HCT116 (cell line): ENCODE results near the gene TOM1L1. TPM values are rescaled to one million over a fixed set of nuclear protein-coding genes. Genes with fewer than 3 reads are reported as not detected.
A peak's percentile ranks its signal among the peaks of the same experiment; 100 is the strongest.

ENCODE experiments used
- ATAC-seq: fragments of 200-7000 bp; cut with Tn5 transposase; 2 replicates; pipeline ENCODE4 v1.9.1; 2020; ENCODE audit warnings: mild to moderate bottlenecking, moderate library complexity
- BruUV-seq: library from RNA; stranded (reverse); fragments of 400-500 nt; replicated peaks from 2 replicates; lab custom pipeline; 2021; lab: Mats Ljungman, UMichigan
- CTCF ChIA-PET: fragments of 300-600 bp; sonication (Branson Sonifier 250); formaldehyde crosslinking; loops from one replicate; lab custom pipeline; 2021; ENCODE audit warnings: antibody characterized with exemption; lab: Charles Lee
- POLR2A ChIA-PET: fragments of 300-600, 350-600 bp; sonication (Branson Sonifier 250); formaldehyde crosslinking; loops from one replicate; lab custom pipeline; 2021; ENCODE audit warnings: antibody characterized with exemption; lab: Charles Lee
- RAD21 ChIA-PET, 2 experiments: fragments of 300-600 bp; sonication (Branson Sonifier 250); formaldehyde crosslinking; loops; one replicate each; lab custom pipeline; 2023; ENCODE audit warnings: low total read pairs in 2 of 2; ENCODE audit not compliant: uncharacterized antibody in 2 of 2, unreplicated experiment in 2 of 2, low non-redundant PET in 1 of 2; lab: Charles Lee
- DNase-seq: peaks from one replicate; pipeline ENCODE4 v3.0.0-alpha.2; 2010; ENCODE audit warnings: low read depth, low spot score
- H2AFZ ChIP-seq: fragments of 200-600 bp; shearing (Covaris generic), sonication (generic); 2 replicates; pipeline ENCODE4 v1.6.1; 2017; ENCODE audit warnings: low read depth, mixed run types, mixed read lengths, antibody characterized with exemption, low read length; ENCODE audit not compliant: poor library complexity, severe bottlenecking
- H3K27ac ChIP-seq: 2 replicates; pipeline ENCODE4 v1.5.1; 2012; ENCODE audit warnings: low read depth, low read length
- H3K27me3 ChIP-seq: fragments of 200-600 bp; sonication (generic); 2 replicates; pipeline ENCODE4 v1.6.1; 2016; ENCODE audit warnings: mixed run types, low read length, mixed read lengths; ENCODE audit not compliant: insufficient read depth
- H3K36me3 ChIP-seq, 2 experiments: fragments of 200-500 bp in 1 of 2; fragments of 200-600 bp in 1 of 2; sonication (Bioruptor generic) in 1 of 2; sonication (generic) in 1 of 2; 2 replicates each; pipeline versions ENCODE4 v1.5.1 to v1.6.1; 2014 to 2016; ENCODE audit warnings: low read length in 2 of 2, inconsistent platforms in 1 of 2, mixed read lengths in 1 of 2, mixed run types in 1 of 2; ENCODE audit not compliant: insufficient read depth in 2 of 2, control insufficient read depth in 1 of 2
- H3K4me1 ChIP-seq, 2 experiments: fragments of 200-600 bp in 1 of 2; sonication (generic) in 1 of 2; 2 replicates each; pipeline versions ENCODE4 v1.5.1 to v1.6.1; 2012 to 2017; ENCODE audit warnings: low read length in 2 of 2, inconsistent platforms in 1 of 2, mild to moderate bottlenecking in 1 of 2, mixed read lengths in 1 of 2, mixed run types in 1 of 2, moderate library complexity in 1 of 2; ENCODE audit not compliant: insufficient read depth in 2 of 2, control insufficient read depth in 1 of 2
- H3K4me2 ChIP-seq: fragments of 200-600 bp; sonication (generic); 2 replicates; pipeline ENCODE4 v1.6.1; 2017; ENCODE audit warnings: mixed run types, low read length, mixed read lengths
- H3K4me3 ChIP-seq, 2 experiments: fragments of 200-600 bp in 1 of 2; sonication (generic) in 1 of 2; replicated peaks in 1 of 2; 2 replicates each; pipeline ENCODE4 v1.5.1; 2011 to 2016; ENCODE audit warnings: low read length in 2 of 2, control low read depth in 1 of 2, low read depth in 1 of 2, mild to moderate bottlenecking in 1 of 2, mixed read lengths in 1 of 2, mixed run types in 1 of 2
- H3K79me2 ChIP-seq: fragments of 200-600 bp; sonication (generic); 2 replicates; pipeline ENCODE4 v1.6.1; 2017; ENCODE audit warnings: mild to moderate bottlenecking, mixed run types, low read length, moderate library complexity, mixed read lengths; ENCODE audit not compliant: insufficient read depth
- H3K9ac ChIP-seq: fragments of 200-600 bp; sonication (generic); 2 replicates; pipeline ENCODE4 v1.6.1; 2016; ENCODE audit warnings: low read length, mixed read lengths
- H3K9me2 ChIP-seq: fragments of 200-600 bp; sonication (generic), shearing (Covaris generic); 2 replicates; pipeline ENCODE4 v1.6.1; 2017; ENCODE audit warnings: mixed run types, mild to moderate bottlenecking, moderate library complexity; ENCODE audit not compliant: insufficient read depth
- H3K9me3 ChIP-seq, 2 experiments: fragments of 200-500 bp in 1 of 2; fragments of 200-600 bp in 1 of 2; sonication (Bioruptor generic) in 1 of 2; sonication (generic) in 1 of 2; 2 replicates each; pipeline ENCODE4 v1.6.1; 2014 to 2017; ENCODE audit warnings: low read length in 2 of 2, mixed read lengths in 2 of 2, inconsistent platforms in 1 of 2, low read depth in 1 of 2, mild to moderate bottlenecking in 1 of 2, mixed run types in 1 of 2, moderate library complexity in 1 of 2; ENCODE audit not compliant: control insufficient read depth in 1 of 2, insufficient read depth in 1 of 2
- H4K20me1 ChIP-seq: fragments of 200-600 bp; sonication (generic), shearing (Covaris generic); 2 replicates; pipeline ENCODE4 v1.6.1; 2017; ENCODE audit warnings: mixed run types, mild to moderate bottlenecking, moderate library complexity; ENCODE audit not compliant: insufficient read depth
- ATF3 ChIP-seq: IDR thresholded peaks from 2 replicates; pipeline ENCODE4 v1.6.1; 2012
- CEBPB ChIP-seq: IDR thresholded peaks from 2 replicates; pipeline ENCODE4 v1.6.1; 2012; ENCODE audit warnings: low read depth
- JUND ChIP-seq: IDR thresholded peaks from 2 replicates; pipeline ENCODE4 v1.6.1; 2012
- MAX ChIP-seq: IDR thresholded peaks from 2 replicates; pipeline ENCODE4 v1.6.1; 2012
- POLR2AphosphoS5 ChIP-seq: IDR thresholded peaks from 2 replicates; pipeline ENCODE4 v1.6.1; 2011; ENCODE audit warnings: mild to moderate bottlenecking, low read depth, low read length, moderate library complexity
- RAD21 ChIP-seq: IDR thresholded peaks from 2 replicates; pipeline ENCODE4 v1.6.1; 2012; ENCODE audit warnings: low read depth, mild to moderate bottlenecking
- SIN3A ChIP-seq: IDR thresholded peaks from 2 replicates; pipeline ENCODE4 v1.6.1; 2012; ENCODE audit warnings: low read depth
- SP1 ChIP-seq: IDR thresholded peaks from 2 replicates; pipeline ENCODE4 v1.6.1; 2012; ENCODE audit warnings: low read depth
- YY1 ChIP-seq: IDR thresholded peaks from 2 replicates; pipeline ENCODE4 v1.6.1; 2011; ENCODE audit warnings: low read length, low read depth, moderate library complexity, mild to moderate bottlenecking; ENCODE audit not compliant: insufficient replicate concordance; ENCODE audit errors: extremely low read depth
- ZFX ChIP-seq: fragments of 450-650 bp; IDR thresholded peaks from 2 replicates; pipeline ENCODE4 v1.6.1; 2017
- intact Hi-C: fragments of 100-400 bp; cut with micrococcal nuclease; formaldehyde crosslinking; loops from 2 replicates; pipeline ENCODE4 v1.10.0; 2022
- total RNA-seq: library from RNA; stranded (reverse); gene quantifications from one replicate; pipeline ENCODE4 v1.2.1, GENCODE V29; 2021; ENCODE audit not compliant: unreplicated experiment

TOM1L1 gene
- total RNA-seq, 1 experiment from 2014 or later: 70.8 TPM

DNA sequence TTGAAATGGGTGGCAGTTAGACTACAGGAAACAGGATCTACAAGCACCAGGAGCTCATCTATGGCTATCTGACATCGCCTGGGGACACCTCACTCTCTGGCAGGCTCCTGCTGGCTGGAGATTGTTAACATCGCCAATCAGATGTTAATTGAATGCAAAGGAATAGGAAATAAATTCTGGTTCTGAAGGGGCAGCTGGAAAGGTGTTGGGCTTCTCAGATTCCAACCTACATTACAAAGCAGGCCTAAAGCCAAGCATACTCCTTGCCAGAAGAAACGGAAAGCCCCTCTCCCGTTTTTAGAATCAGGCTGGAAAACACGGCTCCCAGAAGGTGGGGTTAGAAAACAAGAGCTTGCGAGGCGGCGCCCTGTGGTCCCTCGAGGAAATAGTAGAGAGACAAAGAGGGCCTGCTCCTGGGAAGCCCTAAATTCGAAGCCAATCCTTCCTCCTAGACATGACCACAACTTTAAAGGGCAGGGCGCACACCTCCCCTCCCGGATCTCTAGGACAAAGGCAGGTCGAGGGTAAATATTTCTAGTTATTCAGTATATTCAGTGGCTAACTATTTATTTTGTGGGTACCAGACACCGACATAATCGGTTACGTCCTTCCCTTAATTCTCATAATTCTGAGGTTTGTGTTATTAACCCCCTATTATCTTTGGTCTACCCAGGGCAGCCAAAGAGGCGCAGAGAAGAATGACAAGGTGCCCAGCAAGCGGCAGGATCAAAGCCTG, 763 bp upstream of the TOM1L1 start (continued):
- no peak for TF ChIP-seq YY1

GRCh38 chr17:54901230-54901822, 674 bp downstream of the TOM1L1 start:
- Histone ChIP-seq H3K9me2 (no peaks in the 10 kb centered on the region), H2AFZ (peak overlapping the region; percentile 90), H3K27ac (peak overlapping the region; percentile 75), H3K4me3 (peak overlapping the region; percentile 76 to 90), H3K4me2 (peak overlapping the region; percentile 77), H3K79me2 (peaks cover 16% of the 10 kb centered on the region), H3K9me3 (no peaks in the 10 kb centered on the region), H3K27me3 (no peaks in the 10 kb centered on the region), H3K36me3 (peaks cover 0 to 4% of the 10 kb centered on the region in 2 experiments; a peak in 3 of 4 replicates), H3K4me1 (peaks cover 11 to 18% of the 10 kb centered on the region in 2 experiments; a peak in 3 of 4 replicates), H4K20me1 (no peaks in the 10 kb centered on the region), H3K9ac (peak overlapping the region; percentile 73)
- ChIA-PET RAD21 (no interaction called here), POLR2A (interaction anchor here (0.6 to 1.2 kb wide), 2 partner anchors 11 to 84 kb away, joined by 3 to 5 read pairs; no protein-coding TSS in a partner anchor), CTCF (no interaction called here)
- ATAC-seq (peak; percentile 19; the same call in 1 of the 2 replicates), DNase-seq (peak; percentile 48)
- TF ChIP-seq JUND (no peak), ZFX (peak; percentile 44; the same call in 1 of the 2 replicates), ATF3 (peak; percentile 58; the same call in 1 of the 2 replicates), SP1 (peak; percentile 52), RAD21 (no peak), MAX (0 out of 2 replicates have a peak, but pooled peaks have one; percentile 10), SIN3A (0 out of 2 replicates have a peak, but pooled peaks have one; percentile 23), CEBPB (peak; percentile 70), POLR2AphosphoS5 (peak; percentile 57)
- intact Hi-C loops: loop anchor here (2.0 kb wide), 1 partner anchor 67 kb away; the partner anchor contains the start of genes COX11 and STXBP4
- TSS peak; percentile 94 for BruUV-seq
